Measurements from ENCODE around the gene CSF3R. TPM values are rescaled to one million over a fixed set of nuclear protein-coding genes. Genes with fewer than 3 reads are reported as not detected.

CSF3R gene
- total RNA-seq, 1 experiment from 2014 or later = 0.26 TPM

- ChIA-PET CTCF (interaction anchor here (1.7 kb wide), 1 partner anchor 9 kb away, joined by 12 read pairs; no protein-coding TSS in a partner anchor), POLR2A (no interaction called here)
These were observed 42.5 kb upstream of the CSF3R start for GRCh38 chr1:36525166-36525565.

GRCh38 chr1:36524359-36525062 lies 41.8 kb upstream of the CSF3R start:
- ATAC-seq (no peak), DNase-seq (ENCODE audit: low spot score) (no peak)
- POLR2A ChIA-PET = no interaction called here
- Mint-ChIP-seq H3K9me3 (no peaks in the 10 kb centered on the region), H3K27me3 (ENCODE audit: low read depth) (no peaks in the 10 kb centered on the region), H3K27ac (no peak overlapping the region), H3K4me3 (no peak overlapping the region), H3K36me3 (no peaks in the 10 kb centered on the region), H3K4me1 (peaks cover 32% of the 10 kb centered on the region)
- TF ChIP-seq ZNF121 (CRISPR knock-in tag; IDR thresholded peaks at IDR 0.05) = no peak
- no peak for TF ChIP-seq ZSCAN18 (CRISPR knock-in tag; IDR thresholded peaks at IDR 0.05)
- TF ChIP-seq ZBTB21 (CRISPR knock-in tag; IDR thresholded peaks at IDR 0.05; ENCODE audit: borderline replicate concordance) = no peak
- no peak for TF ChIP-seq JUN (CRISPR knock-in tag; IDR thresholded peaks at IDR 0.05)
- TF ChIP-seq MXD4 (CRISPR knock-in tag; IDR thresholded peaks at IDR 0.05; ENCODE audit: borderline replicate concordance) = no peak
- TF ChIP-seq TP53 (CRISPR knock-in tag; IDR thresholded peaks at IDR 0.05) = no peak
- TF ChIP-seq CBFB (CRISPR knock-in tag; IDR thresholded peaks at IDR 0.05; ENCODE audit: low read depth) = no peak
- TF ChIP-seq EMX1 (CRISPR knock-in tag; IDR thresholded peaks at IDR 0.05) = no peak
- TF ChIP-seq MLX (CRISPR knock-in tag; IDR thresholded peaks at IDR 0.05) = no peak
- no peak for TF ChIP-seq HMGA2 (CRISPR knock-in tag; IDR thresholded peaks at IDR 0.05)
- TF ChIP-seq NFE2L1 (CRISPR knock-in tag; IDR thresholded peaks at IDR 0.05) = no peak
- no peak for TF ChIP-seq GRHL2 (CRISPR knock-in tag; IDR thresholded peaks at IDR 0.05; ENCODE audit: insufficient replicate concordance, severe bottlenecking)
- TF ChIP-seq ZNF232 (CRISPR knock-in tag; IDR thresholded peaks at IDR 0.05) = no peak
- no peak for TF ChIP-seq ZNF281 (CRISPR knock-in tag; IDR thresholded peaks at IDR 0.05)
- no peak for TF ChIP-seq IRF2 (CRISPR knock-in tag; IDR thresholded peaks at IDR 0.05; ENCODE audit: borderline replicate concordance, low read depth)
- no peak for TF ChIP-seq TEAD4 (CRISPR knock-in tag; IDR thresholded peaks at IDR 0.05)
- TF ChIP-seq ERG (CRISPR knock-in tag; IDR thresholded peaks at IDR 0.05) = no peak
- no peak for TF ChIP-seq CREM (CRISPR knock-in tag; IDR thresholded peaks at IDR 0.05)
- no peak for TF ChIP-seq ZNF423 (CRISPR knock-in tag; IDR thresholded peaks at IDR 0.05)
- CTCF ChIA-PET = interaction anchor here (0.8 to 1.7 kb wide), 2 partner anchors 8 to 45 kb away, joined by 3 to 12 read pairs; no protein-coding TSS in a partner anchor

More at GRCh38 chr1:36525166-36525565, 42.5 kb upstream of the CSF3R start:
- Mint-ChIP-seq H3K4me3 (no peak overlapping the region), H3K27me3 (ENCODE audit: low read depth) (no peaks in the 10 kb centered on the region), H3K27ac (no peak overlapping the region), H3K4me1 (peaks cover 33% of the 10 kb centered on the region), H3K9me3 (no peaks in the 10 kb centered on the region), H3K36me3 (no peaks in the 10 kb centered on the region)
- no peak for ATAC-seq
- no peak for TF ChIP-seq IRF1 (CRISPR knock-in tag; IDR thresholded peaks at IDR 0.05)
- TF ChIP-seq JUN (CRISPR knock-in tag; IDR thresholded peaks at IDR 0.05) = no peak
- no peak for TF ChIP-seq RELA (CRISPR knock-in tag; IDR thresholded peaks at IDR 0.05; ENCODE audit: borderline replicate concordance)
- no peak for DNase-seq (ENCODE audit: low spot score)
